Muscle of arm (tissue), 12 donors: ENCODE data around the gene LHPP. TPM values are rescaled to one million over a fixed set of nuclear protein-coding genes. Genes with fewer than 3 reads are reported as not detected.
A peak's percentile ranks its signal among the peaks of the same experiment; 100 is the strongest.

Experiments used
- DNase-seq: peaks from one replicate; pipeline ENCODE4 v3.0.0-alpha.2; 2013
- polyA plus RNA-seq, 12 donors: library from polyadenylated mRNA; unstranded; fragments of 120-200 nt; gene quantifications; one replicate each; pipeline ENCODE4 v1.2.1, GENCODE V29; 2013; ENCODE audit not compliant: insufficient read length in 12 of 12

LHPP gene
- polyA plus RNA-seq, 12 donors: 5.0 to 12.9 (median 6.6) TPM; not detected in 1

DNA sequence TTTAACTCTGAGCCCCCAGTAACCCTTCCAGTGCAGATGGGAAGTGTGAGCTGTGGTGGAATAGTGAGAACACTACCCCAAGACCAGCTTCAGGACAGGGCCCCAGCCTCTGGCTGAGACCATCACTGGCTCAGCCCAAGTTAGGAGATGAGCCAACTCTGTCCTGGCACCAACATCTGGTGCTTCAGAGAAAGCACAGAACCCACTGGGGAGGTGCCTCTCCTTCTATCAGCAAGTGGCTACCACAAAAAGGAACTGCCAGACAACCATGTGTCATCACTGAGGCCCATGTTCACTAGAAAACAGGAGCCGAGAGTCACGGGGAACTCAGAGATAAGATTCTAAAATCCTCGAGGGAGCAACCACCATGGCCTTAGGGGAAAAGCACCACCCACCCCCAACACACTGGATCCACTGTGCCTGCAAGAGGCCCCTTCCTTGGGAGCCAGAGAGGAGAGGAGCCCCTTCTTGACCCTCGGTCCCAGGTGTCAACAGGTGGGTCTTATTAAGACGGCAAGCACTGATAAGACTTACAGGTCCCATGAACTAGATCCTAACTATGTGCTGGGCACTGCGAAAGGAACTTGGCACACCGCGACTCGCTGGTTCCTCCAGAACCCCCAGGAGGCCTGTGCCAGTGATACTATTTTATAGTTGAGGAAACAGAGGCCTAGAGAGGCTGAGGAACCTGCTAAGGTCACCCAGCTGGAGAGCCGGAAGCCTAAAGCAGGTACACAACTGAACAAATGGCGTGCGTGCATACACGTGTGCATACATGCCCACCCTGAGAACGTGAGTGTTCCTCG is 179.9 kb downstream of the LHPP start:
- DNase-seq: no peak

GRCh38 chr10:124642088-124642710 is 180.6 kb downstream of the LHPP start:
- DNase-seq: no peak

- no peak for DNase-seq
These were observed 181.8 kb downstream of the LHPP start for GRCh38 chr10:124643330-124644009.

- no peak for DNase-seq
These were observed 182.6 kb downstream of the LHPP start for GRCh38 chr10:124644236-124644635.

DNA sequence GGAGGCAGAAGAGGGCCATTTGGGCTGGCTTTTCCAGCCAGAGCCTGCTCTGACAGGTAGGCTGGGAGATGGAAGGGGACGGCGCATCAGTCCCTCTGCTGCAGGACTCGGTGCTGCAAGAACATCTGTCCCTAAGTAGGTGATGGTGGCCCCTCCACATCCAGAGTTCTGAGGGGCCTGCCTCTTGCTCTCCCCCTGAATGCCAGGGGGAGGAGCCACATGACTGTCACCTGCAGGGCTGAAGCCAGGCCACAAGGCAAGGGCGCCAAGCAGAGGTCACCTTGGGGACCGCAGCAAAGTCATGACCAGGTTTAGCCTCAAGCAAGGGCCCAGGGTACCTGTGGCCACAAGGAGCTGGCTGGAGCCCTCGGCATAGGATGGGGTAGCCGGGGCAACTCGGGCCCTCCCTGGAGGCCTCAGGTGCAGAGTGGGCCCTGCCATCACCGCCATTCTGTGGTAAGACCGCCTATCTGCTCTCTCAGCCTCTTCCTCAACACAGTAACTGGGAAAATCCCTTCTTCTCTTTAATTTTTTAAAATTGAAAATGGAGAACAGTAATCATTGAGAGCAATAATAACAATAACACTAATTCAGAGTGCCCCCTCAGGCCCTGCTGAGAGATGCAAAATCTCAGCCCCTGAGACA is 183.3 kb downstream of the LHPP start:
- no peak for DNase-seq

GRCh38 chr10:124645467-124646095 is 184.0 kb downstream of the LHPP start:
- DNase-seq: no peak

- no peak for DNase-seq
These were observed 185.1 kb downstream of the LHPP start for GRCh38 chr10:124646483-124647352.

DNA sequence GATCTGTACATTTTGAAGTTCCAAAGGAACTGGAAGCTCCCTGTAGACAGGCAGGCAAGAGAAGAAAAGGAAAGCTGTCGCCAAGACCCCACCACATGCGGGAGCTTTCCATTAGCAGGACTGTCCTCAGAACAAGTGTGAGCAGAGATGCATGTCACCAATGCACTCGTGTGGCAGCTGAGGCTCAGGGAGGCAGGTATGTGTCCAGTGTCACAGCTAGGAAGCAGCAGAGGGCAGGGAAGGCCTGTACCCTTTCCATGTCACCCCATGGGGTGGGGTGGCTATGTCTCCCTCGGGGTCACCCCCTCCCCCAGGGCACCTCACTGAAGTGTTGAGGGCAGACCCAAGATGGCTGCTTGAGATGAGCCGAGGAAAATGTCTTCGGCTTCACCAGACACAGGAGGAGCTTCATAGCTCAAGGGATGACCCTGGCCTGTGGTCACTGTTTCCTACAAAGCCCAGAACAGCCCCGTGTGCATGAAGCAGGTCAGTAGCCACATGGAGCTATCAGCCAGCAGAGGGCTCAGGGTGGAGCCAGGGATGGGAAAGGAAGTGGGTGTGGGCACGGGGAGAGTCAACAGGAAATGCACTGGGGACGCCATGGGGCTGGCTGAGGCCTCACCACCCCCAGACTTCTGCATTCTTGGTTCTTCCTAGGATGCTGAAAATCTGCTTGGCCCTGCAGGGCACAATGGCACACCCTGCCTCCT is 186.0 kb downstream of the LHPP start:
- DNase-seq: no peak

- no peak for DNase-seq
These were observed 186.5 kb downstream of the LHPP start for GRCh38 chr10:124648131-124648475.

- peak; percentile 79 for DNase-seq
These were observed 187.1 kb downstream of the LHPP start for GRCh38 chr10:124648738-124649137.

GRCh38 chr10:124649214-124649613 is 187.6 kb downstream of the LHPP start:
- DNase-seq: no peak

DNA sequence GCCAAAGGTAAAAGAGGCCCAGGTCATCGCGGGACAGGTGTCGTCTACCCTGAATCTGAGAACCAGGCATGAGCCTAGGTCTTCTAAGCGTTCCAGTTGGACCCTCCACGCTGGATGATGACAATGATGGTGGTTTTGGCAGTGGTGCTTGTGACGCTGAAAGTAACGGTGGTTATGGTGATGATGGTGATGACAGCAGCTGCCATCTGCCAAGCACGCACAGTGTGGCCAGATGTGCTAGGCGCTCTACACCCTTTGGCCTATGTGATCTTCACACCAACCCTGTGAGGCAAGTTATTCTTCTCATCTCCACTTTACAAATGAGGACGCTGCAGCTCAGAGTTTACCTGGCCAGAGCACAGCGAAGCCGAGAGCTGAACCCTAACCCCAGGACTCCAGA is 188.6 kb downstream of the LHPP start:
- DNase-seq: no peak

GRCh38 chr10:124650820-124651401 is 189.3 kb downstream of the LHPP start:
- no peak for DNase-seq

DNA sequence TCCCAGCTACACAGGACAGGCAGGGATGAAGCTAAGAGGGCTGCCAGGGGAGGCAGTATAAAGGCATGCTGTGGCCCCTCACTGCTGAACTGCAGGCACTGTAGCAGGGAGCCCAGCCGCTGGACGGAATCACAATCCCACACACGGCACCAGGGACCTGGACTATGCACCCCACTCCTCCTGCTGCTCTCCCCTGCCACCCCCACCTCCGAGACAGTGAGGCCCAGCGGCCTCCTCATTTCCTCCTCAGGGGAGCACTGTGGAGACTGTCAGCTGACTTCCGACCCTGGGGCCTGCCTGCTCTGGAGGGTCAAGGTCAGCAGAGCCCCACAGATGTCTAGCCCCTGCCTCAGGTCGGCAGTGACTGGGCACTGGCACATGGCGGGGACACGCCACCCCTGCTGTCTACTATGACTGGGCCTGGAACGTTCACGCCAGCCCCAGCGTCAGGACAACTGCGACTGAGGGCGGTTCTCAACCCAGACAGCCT is 189.8 kb downstream of the LHPP start:
- DNase-seq: no peak

DNA sequence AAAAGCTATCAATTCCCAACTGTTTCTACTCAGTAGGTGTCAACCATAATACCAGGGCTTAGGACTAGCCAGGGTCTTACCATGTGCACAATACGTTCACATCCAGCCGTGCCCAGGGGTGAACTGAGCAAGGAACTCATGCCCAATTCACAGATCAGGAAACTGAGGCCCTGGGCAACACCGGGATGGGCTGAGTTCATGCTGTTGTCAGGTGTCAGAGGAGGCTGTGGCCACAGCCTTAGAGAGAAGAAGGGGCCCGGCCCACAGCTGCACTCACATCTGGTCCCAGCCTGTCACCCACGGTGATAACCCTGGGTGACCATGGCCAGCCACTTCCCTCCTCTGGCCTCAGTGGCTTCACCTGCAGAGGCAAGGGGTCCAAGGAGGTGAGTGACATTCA is 190.6 kb downstream of the LHPP start:
- no peak for DNase-seq

DNA sequence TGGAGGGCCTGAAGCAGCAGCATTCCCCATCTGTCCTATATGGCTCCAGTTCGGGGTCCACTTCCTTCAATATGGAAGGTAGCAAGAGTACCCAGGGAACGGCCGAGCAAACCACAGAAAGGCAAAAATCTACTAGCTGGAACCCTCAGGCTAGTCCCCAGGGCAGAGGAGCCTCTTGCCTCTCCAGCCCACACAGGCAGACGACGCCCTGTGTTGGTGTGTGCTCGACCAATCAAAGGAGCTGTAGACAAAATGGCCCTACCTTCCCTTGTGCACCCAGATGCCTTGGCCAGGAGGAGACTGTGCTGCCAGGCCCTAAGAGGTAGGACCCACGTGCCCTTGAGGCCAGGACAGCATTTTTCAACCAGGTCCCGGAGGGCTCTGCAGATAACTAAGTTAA is 191.1 kb downstream of the LHPP start:
- DNase-seq: no peak

- no peak for DNase-seq
These were observed 191.7 kb downstream of the LHPP start for GRCh38 chr10:124653311-124653710.

GRCh38 chr10:124653811-124654651 is 192.4 kb downstream of the LHPP start:
- DNase-seq: no peak

- no peak for DNase-seq
These were observed 193.1 kb downstream of the LHPP start for GRCh38 chr10:124654686-124655085.
